CD4-positive, alpha-beta T cell treated with Interleukin-6 for 4 hours (primary cell): ENCODE data around the gene EBPL.

ENCODE experiments used
- DNase-seq: peaks from one replicate; pipeline ENCODE4 v3.0.0-alpha.2; 2020; ENCODE audit warnings: mixed read lengths

Gene EBPL

GRCh38 chr13:49670828-49671227, 20.5 kb downstream of the EBPL start:
- DNase-seq, result no peak

- peak; percentile 45 for DNase-seq
Observed at GRCh38 chr13:49669735-49670309, 21.5 kb downstream of the EBPL start.

- DNase-seq, result no peak
Observed at GRCh38 chr13:49667773-49668172, 23.5 kb downstream of the EBPL start.

GRCh38 chr13:49664606-49665005, 26.7 kb downstream of the EBPL start:
- no peak for DNase-seq

- no peak for DNase-seq
Observed at GRCh38 chr13:49657241-49657641, 34.0 kb downstream of the EBPL start.

GRCh38 chr13:49655906-49656305, 35.4 kb downstream of the EBPL start:
- no peak for DNase-seq

GRCh38 chr13:49654011-49654410, 37.3 kb downstream of the EBPL start:
- DNase-seq, result no peak

GRCh38 chr13:49653478-49653877, 37.8 kb downstream of the EBPL start:
- DNase-seq, result no peak

- peak; percentile 8 for DNase-seq
Observed at GRCh38 chr13:49652355-49653305, 38.7 kb downstream of the EBPL start.

GRCh38 chr13:49651570-49652354, 39.5 kb downstream of the EBPL start:
- DNase-seq, result no peak

GRCh38 chr13:49649963-49650312, 41.3 kb downstream of the EBPL start:
- DNase-seq, result no peak

- DNase-seq, result no peak
Observed at GRCh38 chr13:49649244-49649962, 41.9 kb downstream of the EBPL start.

GRCh38 chr13:49646688-49647087, 44.6 kb downstream of the EBPL start:
- no peak for DNase-seq

GRCh38 chr13:49645451-49645850, 45.8 kb downstream of the EBPL start:
- peak; percentile 14 for DNase-seq

- DNase-seq, result no peak
Observed at GRCh38 chr13:49643035-49643646, 48.1 kb downstream of the EBPL start.

- DNase-seq, result no peak
Observed at GRCh38 chr13:49641801-49642291, 49.4 kb downstream of the EBPL start.

- DNase-seq, result no peak
Observed at GRCh38 chr13:49638744-49639072, 52.6 kb downstream of the EBPL start.

GRCh38 chr13:49638030-49638743, 53.1 kb downstream of the EBPL start:
- DNase-seq, result no peak

GRCh38 chr13:49636705-49637104, 54.6 kb downstream of the EBPL start:
- DNase-seq, result no peak

GRCh38 chr13:49635599-49636433, 55.5 kb downstream of the EBPL start:
- peak; percentile 47 for DNase-seq

GRCh38 chr13:49633710-49634109, 57.6 kb downstream of the EBPL start:
- no peak for DNase-seq
